ENCODE results near the gene VAV2. TPM values are rescaled to one million over a fixed set of nuclear protein-coding genes. Genes with fewer than 3 reads are reported as not detected.

Gene VAV2
- total RNA-seq, 1 donor from 2014 or later, result 61.9 TPM

GRCh38 chr9:133981958-133982681 lies 10.0 kb downstream of the VAV2 start:
- Mint-ChIP-seq H3K4me1 (peaks cover 24% of the 10 kb centered on the region), H3K36me3 (peaks cover 2% of the 10 kb centered on the region), H3K9me3 (no peaks in the 10 kb centered on the region), H3K27me3 (ENCODE audit: low read depth) (no peaks in the 10 kb centered on the region), H3K27ac (no peak overlapping the region), H3K4me3 (no peak overlapping the region)
- no peak for DNase-seq (ENCODE audit: low spot score in 2 of 2, unreplicated experiment in 2 of 2)
- no peak for TF ChIP-seq CTCF (IDR thresholded peaks at IDR 0.05; ENCODE audit: unreplicated experiment)

- Mint-ChIP-seq H3K27ac (no peak overlapping the region), H3K36me3 (peaks cover 2% of the 10 kb centered on the region)
Observed at GRCh38 chr9:133981589-133981957, 10.6 kb downstream of the VAV2 start.

GRCh38 chr9:133980864-133981588 lies 11.1 kb downstream of the VAV2 start:
- H3K27me3 Mint-ChIP-seq (ENCODE audit: low read depth), result no peaks in the 10 kb centered on the region
- no peak for DNase-seq (ENCODE audit: low spot score in 2 of 2, unreplicated experiment in 2 of 2)
- H3K4me3 Mint-ChIP-seq, result no peak overlapping the region
- peaks cover 2% of the 10 kb centered on the region for H3K36me3 Mint-ChIP-seq
- H3K4me1 Mint-ChIP-seq, result peaks cover 24% of the 10 kb centered on the region
- no peak overlapping the region for H3K27ac Mint-ChIP-seq
- TF ChIP-seq CTCF (IDR thresholded peaks at IDR 0.05; ENCODE audit: unreplicated experiment), result no peak
- no peaks in the 10 kb centered on the region for H3K9me3 Mint-ChIP-seq

More at GRCh38 chr9:133981589-133981957, 10.6 kb downstream of the VAV2 start:
- DNase-seq (ENCODE audit: low spot score in 2 of 2, unreplicated experiment in 2 of 2), result no peak
- Mint-ChIP-seq H3K4me1 (peaks cover 24% of the 10 kb centered on the region), H3K9me3 (no peaks in the 10 kb centered on the region), H3K27me3 (ENCODE audit: low read depth) (no peaks in the 10 kb centered on the region), H3K4me3 (no peak overlapping the region)
- no peak for TF ChIP-seq CTCF (IDR thresholded peaks at IDR 0.05; ENCODE audit: unreplicated experiment)

GRCh38 chr9:133979921-133980863 lies 11.9 kb downstream of the VAV2 start:
- no peak for DNase-seq (ENCODE audit: low spot score in 2 of 2, unreplicated experiment in 2 of 2)
- H3K27ac Mint-ChIP-seq, result no peak overlapping the region
- no peaks in the 10 kb centered on the region for H3K36me3 Mint-ChIP-seq
- no peak overlapping the region for H3K4me3 Mint-ChIP-seq
- peaks cover 30% of the 10 kb centered on the region for H3K4me1 Mint-ChIP-seq
- H3K9me3 Mint-ChIP-seq, result no peaks in the 10 kb centered on the region
- TF ChIP-seq CTCF (IDR thresholded peaks at IDR 0.05; ENCODE audit: unreplicated experiment), result no peak
- H3K27me3 Mint-ChIP-seq (ENCODE audit: low read depth), result no peaks in the 10 kb centered on the region

- Mint-ChIP-seq H3K9me3 (no peaks in the 10 kb centered on the region), H3K36me3 (no peaks in the 10 kb centered on the region), H3K27me3 (ENCODE audit: low read depth) (no peaks in the 10 kb centered on the region), H3K4me1 (peaks cover 37% of the 10 kb centered on the region), H3K4me3 (no peak overlapping the region), H3K27ac (peak overlapping the region; percentile 34)
- no peak for TF ChIP-seq CTCF (IDR thresholded peaks at IDR 0.05; ENCODE audit: unreplicated experiment)
- DNase-seq (ENCODE audit: low spot score in 2 of 2, unreplicated experiment in 2 of 2), result no peak
Observed at GRCh38 chr9:133979273-133979920, 12.7 kb downstream of the VAV2 start.

All from mesothelial cell of epicardium (in vitro differentiated cells).